ENCODE measurements around the gene PRKCB. TPM values are rescaled to one million over a fixed set of nuclear protein-coding genes. Genes with fewer than 3 reads are reported as not detected.

Gene PRKCB
- total and polyA plus RNA-seq, 2 of the 8 experiments (the other 6 are each of a cell fraction or from before 2014, with no cell fraction given), result 7.1 to 12.1 TPM

GRCh38 chr16:24138024-24138423 is 302.2 kb downstream of the PRKCB start:
- no peaks in the 10 kb centered on the region for H3K27me3 ChIP-seq (replicated peaks in 1 of 4; ENCODE audit: control insufficient read depth in 3 of 4, extremely low read depth in 1 of 4, insufficient read depth in 3 of 4, low read length in 3 of 4)
- H3K23me2 ChIP-seq (ENCODE audit: low read depth, low read length), result no peaks in the 10 kb centered on the region; the same call in 1 of the 2 replicates
- H3K9ac ChIP-seq (replicated peaks in 1 of 4; ENCODE audit: extremely low read depth in 1 of 4, low read depth in 3 of 4, low read length in 3 of 4), result no peak overlapping the region; a peak in 1 of 7 replicates
- H2BK12ac ChIP-seq (ENCODE audit: low read depth, low read length), result no peak overlapping the region; the same call in 1 of the 2 replicates
- ChIA-PET POLR2A (ENCODE audit: partially characterized antibody) (interaction anchor here (0.9 to 1.5 kb wide), 4 partner anchors 13 to 86 kb away, joined by 3 to 7 read pairs (median 4); no protein-coding TSS in a partner anchor), CTCF (ENCODE audit: partially characterized antibody) (interaction anchor here (0.8 to 1.4 kb wide), 3 partner anchors 34 to 115 kb away, joined by 3 to 5 read pairs (median 3); no protein-coding TSS in a partner anchor)
- no peak overlapping the region for H2AFZ ChIP-seq (ENCODE audit: low read length)
- no peak overlapping the region for H4K8ac ChIP-seq (ENCODE audit: extremely low read depth, insufficient read depth, low read length)
- peak overlapping the region in 1 of 2 experiments; percentile 18; a peak in 2 of 4 replicates for H3K4me2 ChIP-seq (ENCODE audit: insufficient read depth in 1 of 2, low read depth in 2 of 2, low read length in 2 of 2)
- H3K4me1 ChIP-seq (replicated peaks in 1 of 4; ENCODE audit: control insufficient read depth in 3 of 4, insufficient read depth in 4 of 4, low read length in 3 of 4), result peaks cover 7 to 27% (median 24%) of the 10 kb centered on the region in 4 experiments; a peak in 6 of 7 replicates
- WGBS, 2 experiments (ENCODE audit: extremely low coverage in 1 of 2, insufficient coverage in 1 of 2, insufficient read length in 1 of 2, insufficient replicate concordance in 2 of 2, low coverage in 1 of 2, low lambda C conversion rate in 2 of 2, missing lambda C conversion rate in 1 of 2), result 11% methylated on average over 2 of the region's 2 CpGs; no CpG with 5 or more reads in 1 of the 2 experiments
- no peak overlapping the region for H3K14ac ChIP-seq (ENCODE audit: insufficient read length)
- no peak overlapping the region for H4K91ac ChIP-seq (replicated peaks; ENCODE audit: insufficient read length, low read length)
- H2BK5ac ChIP-seq (ENCODE audit: low read depth, low read length), result peak overlapping the region; percentile 38; the same call in 1 of the 2 replicates
- H3K79me1 ChIP-seq (ENCODE audit: low read depth, low read length), result no peaks in the 10 kb centered on the region
- H4K20me1 ChIP-seq (replicated peaks in 1 of 2; ENCODE audit: control insufficient read depth in 1 of 2, insufficient read depth in 2 of 2, low read length in 2 of 2), result no peaks in the 10 kb centered on the region
- H3K79me2 ChIP-seq (ENCODE audit: control insufficient read depth in 1 of 2, insufficient read depth in 2 of 2, low read length in 2 of 2), result no peaks in the 10 kb centered on the region
- no peak overlapping the region for H3K4ac ChIP-seq (replicated peaks; ENCODE audit: insufficient read length, low read depth, low read length)
- H3K56ac ChIP-seq (replicated peaks; ENCODE audit: insufficient read length, low read depth, low read length), result no peak overlapping the region
- H3K23ac ChIP-seq (ENCODE audit: insufficient read length), result no peak overlapping the region
- H3K27ac ChIP-seq (ENCODE audit: low read depth, low read length), result peak overlapping the region; percentile 29; the same call in 1 of the 2 replicates
- H3K9me3 ChIP-seq (ENCODE audit: insufficient read depth in 2 of 2, low read depth in 1 of 2, low read length in 1 of 2), result peaks cover 7 to 9% of the 10 kb centered on the region in 2 experiments; a peak in 3 of 4 replicates
- no peak overlapping the region for H2BK20ac ChIP-seq (ENCODE audit: low read length)
- H2BK15ac ChIP-seq (ENCODE audit: low read length), result no peak overlapping the region
- no peak overlapping the region; a peak in 1 of 8 replicates for H3K4me3 ChIP-seq (ENCODE audit: extremely low read depth in 1 of 4, insufficient read depth in 2 of 4, low read depth in 3 of 4, low read length in 4 of 4)
- H2BK120ac ChIP-seq (replicated peaks; ENCODE audit: low read depth, low read length), result peak overlapping the region; percentile 52
- H2AK5ac ChIP-seq (ENCODE audit: low read depth, low read length), result no peak overlapping the region
- DNase-seq (ENCODE audit: low read depth in 1 of 2, low spot score in 2 of 2), result peak in 1 of 2 experiments; percentile 27
- H3K36me3 ChIP-seq (ENCODE audit: control insufficient read depth in 2 of 4, insufficient read depth in 4 of 4, low read length in 3 of 4), result no peaks in the 10 kb centered on the region; a peak in 1 of 8 replicates
- H4K5ac ChIP-seq (ENCODE audit: insufficient read length, low read depth, low read length), result no peak overlapping the region
- no peak overlapping the region for H3K18ac ChIP-seq (ENCODE audit: extremely low read depth, low read length)
- no peak for FAIRE-seq
- TF ChIP-seq TAF1 (IDR thresholded peaks at IDR 0.05; ENCODE audit: low read depth, low read length) (peak; percentile 38; the same call in 1 of the 2 replicates), SIN3A (conservative IDR thresholded peaks at IDR 0.05 in 1 of 2, IDR thresholded peaks at IDR 0.05 in 1 of 2; ENCODE audit: low read depth in 1 of 2, low read length in 2 of 2) (no peak), RXRA (IDR thresholded peaks at IDR 0.05; ENCODE audit: insufficient read depth, low read depth, low read length) (no peak), BRCA1 (IDR thresholded peaks at IDR 0.05; ENCODE audit: low read depth, low read length) (no peak), ATF3 (IDR thresholded peaks at IDR 0.05; ENCODE audit: insufficient read depth, low read depth, low read length) (no peak), SUZ12 (IDR thresholded peaks at IDR 0.05; ENCODE audit: low read length) (no peak), TEAD4 (IDR thresholded peaks at IDR 0.05; ENCODE audit: low read depth, low read length) (0 out of 2 replicates have a peak, but pooled peaks have one; percentile 33), MAX (IDR thresholded peaks at IDR 0.05) (peak; percentile 22; the same call in 1 of the 2 replicates), MAFK (IDR thresholded peaks at IDR 0.05; ENCODE audit: low read depth, low read length) (peak; percentile 14; the same call in 1 of the 2 replicates), CHD1 (IDR thresholded peaks at IDR 0.05; ENCODE audit: low read depth, low read length) (no peak)
